Esophagus squamous epithelium (tissue), 4 donors: ENCODE data around the gene MAP1B.

Experiments
- CTCF ChIP-seq, 6 experiments: fragments of 450-650 bp in 4 of 6; fragments of 200-600 bp in 2 of 6; sonication (generic) in 2 of 6; IDR thresholded peaks; one replicate each; pipeline ENCODE4 v1.5.1; 2016 to 2019; ENCODE audit warnings: antibody characterized with exemption in 6 of 6, mild to moderate bottlenecking in 4 of 6, moderate library complexity in 4 of 6
- POLR2A ChIP-seq, 4 donors: fragments of 450-650 bp; IDR thresholded peaks; one replicate each; pipeline ENCODE4 v1.6.1; 2017; ENCODE audit warnings: antibody characterized with exemption in 4 of 4, mild to moderate bottlenecking in 4 of 4, moderate library complexity in 3 of 4

GRCh38 chr5:72224946-72225463 is 117.7 kb downstream of the MAP1B start:
- TF ChIP-seq CTCF (IDR thresholded peaks at IDR 0.05) = no peak
- TF ChIP-seq POLR2A (IDR thresholded peaks at IDR 0.05) = no peak
